GM19238 (cell line): Measurements from ENCODE around the gene AK4.
"Not testable (repeated sequence)": the region's sequence is repeated elsewhere in the genome, so short reads cannot be mapped to it uniquely, and the experiment has no call there.

Experiments
- DNase-seq: peaks from one replicate; pipeline ENCODE4 v3.0.0; 2011; ENCODE audit warnings: low spot score; ENCODE audit not compliant: insufficient read length

The AK4 gene

GRCh38 chr1:65148178-65148547 is at the start of gene AK4:
TSS of gene AK4 (plus strand) at chr1:65148203. CDS start at chr1:65148408, 205 bp downstream.
- not testable (repeated sequence) for DNase-seq

GRCh38 chr1:65103807-65104206 is 44.2 kb upstream of the AK4 start:
- DNase-seq, result no peak

- no peak for DNase-seq
Measured at GRCh38 chr1:65104854-65105534, 43.0 kb upstream of the AK4 start.

GRCh38 chr1:65105596-65105995 is 42.4 kb upstream of the AK4 start:
- no peak for DNase-seq

GRCh38 chr1:65108025-65108642 is 39.9 kb upstream of the AK4 start:
- no peak for DNase-seq

GRCh38 chr1:65109487-65109886 is 38.5 kb upstream of the AK4 start:
- no peak for DNase-seq

- no peak for DNase-seq
Measured at GRCh38 chr1:65112811-65113210, 35.2 kb upstream of the AK4 start.

- no peak for DNase-seq
Measured at GRCh38 chr1:65113298-65113697, 34.7 kb upstream of the AK4 start.

- DNase-seq, result no peak
Measured at GRCh38 chr1:65114322-65114721, 33.7 kb upstream of the AK4 start.

- no peak for DNase-seq
Measured at GRCh38 chr1:65119951-65120350, 28.1 kb upstream of the AK4 start.

- not testable (repeated sequence) for DNase-seq
Measured at GRCh38 chr1:65129104-65129503, 18.9 kb upstream of the AK4 start.

- no peak for DNase-seq
Measured at GRCh38 chr1:65138524-65138923, 9.5 kb upstream of the AK4 start.

- DNase-seq, result not testable (repeated sequence)
Measured at GRCh38 chr1:65139793-65140192, 8.2 kb upstream of the AK4 start.

- no peak for DNase-seq
Measured at GRCh38 chr1:65141394-65141793, 6.6 kb upstream of the AK4 start.

- DNase-seq, result no peak
Measured at GRCh38 chr1:65141918-65142317, 6.1 kb upstream of the AK4 start.

- DNase-seq, result not testable (repeated sequence)
Measured at GRCh38 chr1:65143112-65143658, 4.8 kb upstream of the AK4 start.

GRCh38 chr1:65146908-65147423 is 1.0 kb upstream of the AK4 start:
- DNase-seq, result no peak

- DNase-seq, result peak; percentile 32
Measured at GRCh38 chr1:65147424-65148177, 402 bp upstream of the AK4 start.

GRCh38 chr1:65148548-65149350 is 746 bp downstream of the AK4 start:
- peak; percentile 37 for DNase-seq

- DNase-seq, result no peak
Measured at GRCh38 chr1:65149351-65150107, 1.5 kb downstream of the AK4 start.

- no peak for DNase-seq
Measured at GRCh38 chr1:65150108-65150463, 2.1 kb downstream of the AK4 start.
